Left kidney (tissue), 2 donors: ENCODE measurements around the gene TRAPPC1. TPM values are rescaled to one million over a fixed set of nuclear protein-coding genes. Genes with fewer than 3 reads are reported as not detected.

ENCODE experiments used
- DNase-seq: peaks from one replicate; pipeline ENCODE4 v3.0.0-alpha.2; 2013
- polyA plus RNA-seq: library from polyadenylated mRNA; unstranded; fragments of 120-200 nt; gene quantifications from one replicate; pipeline ENCODE4 v1.2.1, GENCODE V29; 2013; ENCODE audit not compliant: insufficient read length

TRAPPC1 gene
- polyA plus RNA-seq, 1 donor: 125 TPM

GRCh38 chr17:7909089-7909488 is 22.7 kb downstream of the TRAPPC1 start:
- DNase-seq: no peak

GRCh38 chr17:7903154-7904103 is 28.3 kb downstream of the TRAPPC1 start:
- DNase-seq: no peak

GRCh38 chr17:7897773-7898172 is 34.0 kb downstream of the TRAPPC1 start:
- DNase-seq: no peak

GRCh38 chr17:7897090-7897489 is 34.7 kb downstream of the TRAPPC1 start:
- no peak for DNase-seq

GRCh38 chr17:7894866-7895265 is 36.9 kb downstream of the TRAPPC1 start:
- no peak for DNase-seq

- no peak for DNase-seq
Measured at GRCh38 chr17:7894226-7894625, 37.5 kb downstream of the TRAPPC1 start.

GRCh38 chr17:7893187-7893880 is 38.4 kb downstream of the TRAPPC1 start:
- DNase-seq: no peak

GRCh38 chr17:7889166-7889955 is 42.4 kb downstream of the TRAPPC1 start:
- peak; percentile 84 for DNase-seq

- no peak for DNase-seq
Measured at GRCh38 chr17:7888184-7888920, 43.4 kb downstream of the TRAPPC1 start, which contains the start of gene CHD3. Gene CHD3 (plus strand): TSS chr17:7888789. CDS start chr17:7889001, 212 bp downstream.

GRCh38 chr17:7887482-7888183 is 44.1 kb downstream of the TRAPPC1 start:
- DNase-seq: peak; percentile 96

GRCh38 chr17:7887038-7887481 is 44.7 kb downstream of the TRAPPC1 start:
- peak; percentile 35 for DNase-seq

GRCh38 chr17:7886227-7887037 is 45.3 kb downstream of the TRAPPC1 start:
- DNase-seq: peak; percentile 40

- DNase-seq: peak; percentile 80
Measured at GRCh38 chr17:7885367-7886226, 46.1 kb downstream of the TRAPPC1 start.

GRCh38 chr17:7884581-7885366 is 47.0 kb downstream of the TRAPPC1 start:
- no peak for DNase-seq

- DNase-seq: peak; percentile 50
Measured at GRCh38 chr17:7883781-7884386, 47.9 kb downstream of the TRAPPC1 start.

- no peak for DNase-seq
Measured at GRCh38 chr17:7882629-7883028, 49.1 kb downstream of the TRAPPC1 start.

- no peak for DNase-seq
Measured at GRCh38 chr17:7882068-7882467, 49.7 kb downstream of the TRAPPC1 start.
